Ascending aorta (tissue), 2 donors: Measurements from ENCODE around the gene CARMIL1. TPM values are rescaled to one million over a fixed set of nuclear protein-coding genes. Genes with fewer than 3 reads are reported as not detected.

ENCODE experiments used
- DNase-seq, 2 donors: peaks; one replicate each; pipeline ENCODE4 v3.0.0-alpha.2; 2019; ENCODE audit warnings: low spot score in 2 of 2
- H3K27ac ChIP-seq, 2 donors: fragments of 200-600 bp; sonication (generic); one replicate each; pipeline ENCODE4 v1.5.1; 2016 to 2017; ENCODE audit warnings: mild to moderate bottlenecking in 1 of 2
- H3K27me3 ChIP-seq: fragments of 200-600 bp; sonication (generic); one replicate; pipeline ENCODE4 v1.5.1; 2017
- H3K36me3 ChIP-seq, 2 donors: fragments of 200-600 bp; sonication (generic); one replicate each; pipeline ENCODE4 v1.5.1; 2016
- H3K4me1 ChIP-seq, 2 donors: fragments of 200-600 bp; sonication (generic); one replicate each; pipeline ENCODE4 v1.5.1; 2016 to 2017; ENCODE audit warnings: mild to moderate bottlenecking in 1 of 2
- H3K4me3 ChIP-seq, 2 donors: fragments of 200-600 bp; sonication (generic); one replicate each; pipeline ENCODE4 v1.5.1; 2016 to 2017; ENCODE audit warnings: mild to moderate bottlenecking in 1 of 2
- H3K9me3 ChIP-seq, 2 donors: fragments of 200-600 bp; sonication (generic); one replicate each; pipeline ENCODE4 v1.5.1; 2016
- intact Hi-C: fragments of 100-400 bp; cut with DNase I; formaldehyde crosslinking; loops from one replicate; pipeline ENCODE4 v1.15.1; 2023
- total RNA-seq: library from RNA; depleted of rRNA; stranded (reverse); fragments of >200 nt; gene quantifications from one replicate; pipeline ENCODE4 v1.1.0, GENCODE V29; 2016
- TF ChIP-seq, protein P1 (sequence below), 3 experiments: fragments of 200-600 bp in 2 of 3; fragments of 450-650 bp in 1 of 3; sonication (generic) in 2 of 3; IDR thresholded peaks; one replicate each; pipeline ENCODE4 v1.5.1; 2016 to 2019; ENCODE audit warnings: antibody characterized with exemption in 3 of 3, mild to moderate bottlenecking in 1 of 3, moderate library complexity in 1 of 3

CARMIL1 gene
- total RNA-seq, 1 donor from 2014 or later = 16.1 TPM

DNA sequence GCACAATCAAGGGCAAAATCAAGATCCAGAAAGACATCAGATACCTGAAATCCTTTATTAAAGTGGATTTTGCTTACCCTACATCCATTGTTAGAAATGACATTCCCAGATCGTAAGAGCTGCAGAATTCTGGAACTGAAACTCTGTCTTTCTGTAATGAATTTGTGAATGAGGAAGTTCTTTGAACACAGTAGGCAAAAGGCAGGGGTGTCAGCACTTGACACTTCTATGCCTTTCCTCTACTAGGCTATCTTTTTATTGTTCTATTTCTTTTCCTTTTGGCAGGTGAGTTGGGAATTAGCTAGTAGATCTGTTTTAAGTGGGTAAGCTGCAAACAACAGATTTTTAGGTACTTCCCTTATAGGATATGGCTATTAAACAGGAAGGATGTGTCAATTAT, 126.3 kb downstream of the CARMIL1 start:
- H3K27ac ChIP-seq = peak overlapping the region in 1 of 2 donors; percentile 31
- intact Hi-C loops = no loop called here
- H3K4me3 ChIP-seq = no peak overlapping the region
- DNase-seq = no peak
- TF ChIP-seq, protein P1, sequence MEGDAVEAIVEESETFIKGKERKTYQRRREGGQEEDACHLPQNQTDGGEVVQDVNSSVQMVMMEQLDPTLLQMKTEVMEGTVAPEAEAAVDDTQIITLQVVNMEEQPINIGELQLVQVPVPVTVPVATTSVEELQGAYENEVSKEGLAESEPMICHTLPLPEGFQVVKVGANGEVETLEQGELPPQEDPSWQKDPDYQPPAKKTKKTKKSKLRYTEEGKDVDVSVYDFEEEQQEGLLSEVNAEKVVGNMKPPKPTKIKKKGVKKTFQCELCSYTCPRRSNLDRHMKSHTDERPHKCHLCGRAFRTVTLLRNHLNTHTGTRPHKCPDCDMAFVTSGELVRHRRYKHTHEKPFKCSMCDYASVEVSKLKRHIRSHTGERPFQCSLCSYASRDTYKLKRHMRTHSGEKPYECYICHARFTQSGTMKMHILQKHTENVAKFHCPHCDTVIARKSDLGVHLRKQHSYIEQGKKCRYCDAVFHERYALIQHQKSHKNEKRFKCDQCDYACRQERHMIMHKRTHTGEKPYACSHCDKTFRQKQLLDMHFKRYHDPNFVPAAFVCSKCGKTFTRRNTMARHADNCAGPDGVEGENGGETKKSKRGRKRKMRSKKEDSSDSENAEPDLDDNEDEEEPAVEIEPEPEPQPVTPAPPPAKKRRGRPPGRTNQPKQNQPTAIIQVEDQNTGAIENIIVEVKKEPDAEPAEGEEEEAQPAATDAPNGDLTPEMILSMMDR (IDR thresholded peaks at IDR 0.05) = no peak
- H3K27me3 ChIP-seq = no peaks in the 10 kb centered on the region
- H3K9me3 ChIP-seq = no peaks in the 10 kb centered on the region
- peaks cover 3 to 33% of the 10 kb centered on the region in 2 donors for H3K4me1 ChIP-seq
- H3K36me3 ChIP-seq = no peaks in the 10 kb centered on the region

DNA sequence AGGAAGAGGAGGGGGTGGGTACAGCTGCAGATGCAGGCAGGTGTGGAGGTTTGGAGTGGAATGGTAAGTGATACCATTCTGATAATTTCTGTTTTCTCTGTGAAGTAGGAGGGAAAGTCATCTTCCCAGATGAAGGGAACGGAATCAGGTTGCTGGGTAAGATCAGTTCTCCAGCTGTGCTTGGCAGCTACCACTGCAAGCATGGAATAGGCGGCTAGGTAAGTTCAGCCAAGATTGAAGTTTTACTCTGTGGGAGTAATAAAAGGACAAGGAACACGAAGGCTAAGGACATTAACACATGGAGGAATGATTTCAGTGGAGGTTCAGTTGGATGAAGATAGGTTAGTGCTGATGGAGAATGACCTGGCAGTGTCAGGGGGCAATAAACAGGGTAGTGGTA, 128.3 kb downstream of the CARMIL1 start:
- Histone ChIP-seq H3K9me3 (no peaks in the 10 kb centered on the region), H3K4me3 (no peak overlapping the region), H3K4me1 (peaks cover 3 to 45% of the 10 kb centered on the region in 2 donors), H3K27me3 (no peaks in the 10 kb centered on the region), H3K36me3 (no peaks in the 10 kb centered on the region), H3K27ac (no peak overlapping the region)
- TF ChIP-seq, protein P1 (IDR thresholded peaks at IDR 0.05) = no peak
- DNase-seq = no peak
- intact Hi-C loops = no loop called here

DNA sequence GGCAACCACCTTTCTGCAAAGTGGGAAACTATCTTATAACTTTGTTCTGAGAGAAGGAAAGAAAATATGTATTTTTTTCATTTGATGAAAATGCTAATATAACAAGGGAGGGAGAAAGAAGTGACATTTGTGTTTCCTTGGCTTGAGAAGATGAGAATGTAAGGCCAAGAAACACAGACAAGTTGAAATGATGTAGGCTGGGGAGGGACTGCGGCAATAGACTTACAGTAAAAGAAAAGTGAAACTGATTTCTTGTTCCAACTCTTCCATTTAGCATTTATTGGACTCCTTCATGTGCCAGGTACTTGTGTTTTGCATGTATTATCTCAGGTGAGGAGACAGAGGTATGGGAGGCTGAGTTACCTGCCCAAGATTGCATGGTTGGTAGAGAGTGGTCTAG, 130.9 kb downstream of the CARMIL1 start:
- intact Hi-C loops = no loop called here
- TF ChIP-seq, protein P1 (IDR thresholded peaks at IDR 0.05) = no peak
- peaks cover 10 to 64% of the 10 kb centered on the region in 2 donors for H3K4me1 ChIP-seq

DNA sequence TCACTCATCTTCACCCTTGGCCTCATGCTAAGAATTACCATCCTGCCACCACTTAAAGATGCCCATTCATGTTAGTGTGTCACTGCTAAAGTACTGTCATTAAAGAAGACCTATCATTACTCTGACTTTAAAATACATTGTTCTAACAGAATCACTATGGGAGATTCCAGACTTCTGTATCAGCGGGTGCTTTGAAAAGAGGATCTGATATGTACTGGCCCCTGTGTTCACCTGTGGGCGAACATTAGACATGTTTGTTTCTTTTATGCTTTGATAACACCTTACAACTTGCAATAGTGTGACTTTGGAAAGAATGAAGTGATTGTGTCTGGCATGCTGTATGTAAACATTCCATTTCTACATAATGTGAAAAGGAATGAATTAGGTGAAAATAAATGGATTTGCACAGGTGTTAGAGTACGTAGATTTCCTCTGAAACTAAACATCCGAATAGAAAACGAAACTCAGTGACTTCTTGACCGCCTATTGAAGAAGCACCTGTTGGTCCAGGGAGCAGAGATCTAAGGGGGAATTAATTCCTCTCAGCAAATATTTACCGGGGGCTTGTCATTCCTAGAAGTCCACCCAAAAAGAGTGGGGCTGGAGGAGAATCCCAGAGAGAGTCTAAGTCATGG, 132.3 kb downstream of the CARMIL1 start:
- Histone ChIP-seq H3K27me3 (no peaks in the 10 kb centered on the region), H3K4me3 (no peak overlapping the region), H3K4me1 (peaks cover 7 to 59% of the 10 kb centered on the region in 2 donors), H3K9me3 (no peaks in the 10 kb centered on the region), H3K36me3 (no peaks in the 10 kb centered on the region), H3K27ac (peak overlapping the region in 1 of 2 donors; percentile 59)
- TF ChIP-seq, protein P1 (IDR thresholded peaks at IDR 0.05) = no peak
- intact Hi-C loops = no loop called here
- DNase-seq = no peak

More for the DNA sequence above, 130.9 kb downstream of the CARMIL1 start:
- Histone ChIP-seq H3K4me3 (peak overlapping the region; percentile 30 to 43), H3K36me3 (no peaks in the 10 kb centered on the region), H3K27me3 (no peaks in the 10 kb centered on the region), H3K27ac (peak overlapping the region; percentile 40 to 59), H3K9me3 (no peaks in the 10 kb centered on the region)
- DNase-seq = no peak

DNA sequence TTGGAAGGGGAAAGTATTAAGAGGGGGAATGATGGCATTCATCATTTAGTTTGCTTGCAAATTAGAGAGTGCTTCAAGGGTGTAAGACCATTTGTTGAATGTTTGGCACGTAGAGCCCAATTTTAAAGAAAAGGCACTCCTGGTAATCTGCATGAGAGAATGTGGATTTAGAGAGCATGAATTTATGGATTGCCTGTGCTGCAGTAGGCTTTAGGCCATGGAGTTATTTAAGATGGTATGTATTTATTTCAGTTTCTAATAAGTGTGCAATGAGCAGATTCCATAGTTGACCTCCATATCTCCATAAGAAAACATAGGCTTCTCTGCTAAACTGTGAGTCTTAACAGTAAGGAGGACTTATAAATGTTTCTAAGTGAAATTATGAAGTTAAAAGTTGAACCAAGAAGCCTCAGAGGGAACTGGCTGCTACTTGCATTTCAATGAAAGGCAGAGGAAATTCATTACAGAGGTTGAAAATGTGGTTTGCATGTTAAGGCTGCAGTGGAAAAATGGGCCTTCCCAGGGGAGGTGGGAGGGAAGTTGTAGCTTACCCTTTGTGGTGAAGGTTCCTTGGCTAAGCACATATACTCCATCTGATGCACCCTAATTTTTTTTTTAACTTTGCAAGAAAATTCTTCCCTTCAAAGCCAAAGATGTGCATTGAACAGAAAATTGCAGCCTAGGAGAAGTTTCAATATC, 134.2 kb downstream of the CARMIL1 start:
- H3K9me3 ChIP-seq = no peaks in the 10 kb centered on the region

More for the DNA sequence above, 134.2 kb downstream of the CARMIL1 start:
- DNase-seq = no peak
- no peak overlapping the region for H3K27ac ChIP-seq
- intact Hi-C loops = no loop called here
- H3K27me3 ChIP-seq = no peaks in the 10 kb centered on the region
- TF ChIP-seq, protein P1 (IDR thresholded peaks at IDR 0.05) = no peak
- H3K4me1 ChIP-seq = peaks cover 7 to 70% of the 10 kb centered on the region in 2 donors
- no peaks in the 10 kb centered on the region for H3K36me3 ChIP-seq
- no peak overlapping the region for H3K4me3 ChIP-seq
